ENCODE results near the gene GABRA6.

Gene GABRA6

GRCh38 chr5:161709239-161709638, 23.7 kb downstream of the GABRA6 start:
- Mint-ChIP-seq H3K4me1 (ENCODE audit: low read depth) (no peaks in the 10 kb centered on the region), H3K9me3 (no peaks in the 10 kb centered on the region), H3K4me3 (no peak overlapping the region), H3K36me3 (ENCODE audit: low read depth) (no peaks in the 10 kb centered on the region), H3K27me3 (no peaks in the 10 kb centered on the region), H3K27ac (no peak overlapping the region)
- DNase-seq, result no peak

DNA sequence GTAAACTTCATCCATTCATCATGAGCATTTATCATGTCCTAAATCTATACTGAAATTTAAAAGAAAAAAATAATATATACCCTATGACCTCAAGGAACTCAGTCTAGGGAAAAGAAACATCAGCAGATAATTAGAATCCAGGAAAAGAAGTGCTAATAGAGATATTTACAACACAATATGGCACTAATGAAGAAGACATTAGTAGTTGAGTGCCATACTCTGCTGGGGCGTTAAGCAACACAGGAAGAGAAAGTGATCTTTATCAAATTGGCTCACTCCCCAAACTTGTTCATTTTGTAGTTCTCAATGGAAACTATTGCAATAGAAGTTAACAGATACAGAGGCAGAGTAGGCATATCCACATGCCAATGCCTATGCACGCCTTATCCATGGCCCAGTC, 27.5 kb downstream of the GABRA6 start:
- Mint-ChIP-seq H3K27me3 (no peaks in the 10 kb centered on the region), H3K4me3 (no peak overlapping the region), H3K4me1 (ENCODE audit: low read depth) (no peaks in the 10 kb centered on the region), H3K36me3 (ENCODE audit: low read depth) (no peaks in the 10 kb centered on the region), H3K9me3 (no peaks in the 10 kb centered on the region), H3K27ac (no peak overlapping the region)
- no peak for DNase-seq

- Mint-ChIP-seq H3K4me3 (no peak overlapping the region), H3K27me3 (no peaks in the 10 kb centered on the region), H3K4me1 (ENCODE audit: low read depth) (no peaks in the 10 kb centered on the region), H3K36me3 (ENCODE audit: low read depth) (no peaks in the 10 kb centered on the region), H3K27ac (no peak overlapping the region), H3K9me3 (no peaks in the 10 kb centered on the region)
- DNase-seq, result no peak
Measured at GRCh38 chr5:161719157-161719556, 33.6 kb downstream of the GABRA6 start.

DNA sequence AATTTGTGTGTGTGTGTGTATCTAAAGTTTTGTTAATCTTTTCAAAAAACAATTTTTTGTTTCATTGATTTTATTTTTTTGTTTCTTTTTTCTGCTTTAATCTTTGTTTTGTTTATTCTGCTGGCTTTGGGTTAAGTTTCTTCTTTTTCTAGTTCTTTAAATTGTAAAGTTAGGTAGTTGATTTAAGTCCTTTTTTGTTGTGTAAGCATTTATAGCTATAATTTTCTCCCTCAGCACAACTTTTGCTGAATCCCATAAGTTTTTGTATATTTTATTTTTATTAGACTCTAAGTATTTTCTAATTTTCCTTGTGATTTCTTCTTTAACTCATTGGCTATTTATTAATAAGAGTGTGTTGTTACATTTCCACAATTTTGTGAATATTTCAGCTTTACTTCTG, 34.9 kb downstream of the GABRA6 start:
- no peaks in the 10 kb centered on the region for H3K4me1 Mint-ChIP-seq (ENCODE audit: low read depth)
- H3K27ac Mint-ChIP-seq, result no peak overlapping the region
- no peak for DNase-seq
- H3K27me3 Mint-ChIP-seq, result no peaks in the 10 kb centered on the region
- peaks cover 3% of the 10 kb centered on the region for H3K9me3 Mint-ChIP-seq
- H3K4me3 Mint-ChIP-seq, result no peak overlapping the region
- H3K36me3 Mint-ChIP-seq (ENCODE audit: low read depth), result no peaks in the 10 kb centered on the region

DNA sequence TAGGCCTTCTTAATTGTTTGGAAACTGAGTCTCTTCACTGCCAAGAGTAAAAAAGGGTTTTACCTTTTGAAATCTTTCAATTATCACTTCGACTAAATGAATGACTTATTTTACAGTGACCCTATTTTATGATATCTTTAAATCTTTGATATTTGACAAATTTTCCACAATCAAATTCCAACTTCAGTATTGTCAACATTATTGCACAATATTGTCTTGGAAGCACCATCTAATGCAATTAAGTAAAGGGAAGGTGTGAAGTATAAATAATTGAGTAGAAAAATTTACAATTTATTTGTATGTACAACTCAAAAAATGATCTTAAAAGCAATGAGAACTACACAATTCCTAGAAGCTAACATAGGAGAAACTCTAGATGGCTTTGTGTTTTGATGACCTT, 49.2 kb downstream of the GABRA6 start:
- H3K4me3 Mint-ChIP-seq, result no peak overlapping the region
- H3K27me3 Mint-ChIP-seq, result no peaks in the 10 kb centered on the region

DNA sequence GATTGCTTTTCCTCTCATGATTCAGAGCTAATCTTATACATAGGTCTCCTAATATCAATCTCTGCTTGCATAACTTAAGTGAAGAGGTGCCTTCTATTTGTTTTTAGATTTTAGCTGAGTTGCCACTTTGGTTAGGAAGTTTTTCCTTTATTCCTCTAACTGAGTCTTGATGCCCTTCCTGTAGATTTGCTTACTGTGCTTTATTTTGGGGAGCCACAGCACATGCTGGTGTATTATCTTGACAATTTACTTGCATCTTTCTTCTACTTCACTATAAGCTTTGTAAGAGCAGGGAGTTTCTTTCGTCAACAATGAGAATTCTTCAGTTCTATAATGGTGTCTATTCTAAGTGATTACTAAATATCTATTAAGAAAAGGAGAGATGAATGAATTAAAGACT, 54.9 kb downstream of the GABRA6 start:
- no peaks in the 10 kb centered on the region for H3K27me3 Mint-ChIP-seq
- no peaks in the 10 kb centered on the region for H3K4me1 Mint-ChIP-seq (ENCODE audit: low read depth)
- H3K9me3 Mint-ChIP-seq, result peaks cover 11% of the 10 kb centered on the region
- no peak overlapping the region for H3K4me3 Mint-ChIP-seq
- no peaks in the 10 kb centered on the region for H3K36me3 Mint-ChIP-seq (ENCODE audit: low read depth)
- H3K27ac Mint-ChIP-seq, result no peak overlapping the region
- DNase-seq, result no peak

More for the DNA sequence above, 49.2 kb downstream of the GABRA6 start:
- Mint-ChIP-seq H3K4me1 (ENCODE audit: low read depth) (no peaks in the 10 kb centered on the region), H3K9me3 (peaks cover 16% of the 10 kb centered on the region), H3K36me3 (ENCODE audit: low read depth) (no peaks in the 10 kb centered on the region), H3K27ac (no peak overlapping the region)
- DNase-seq, result no peak

DNA sequence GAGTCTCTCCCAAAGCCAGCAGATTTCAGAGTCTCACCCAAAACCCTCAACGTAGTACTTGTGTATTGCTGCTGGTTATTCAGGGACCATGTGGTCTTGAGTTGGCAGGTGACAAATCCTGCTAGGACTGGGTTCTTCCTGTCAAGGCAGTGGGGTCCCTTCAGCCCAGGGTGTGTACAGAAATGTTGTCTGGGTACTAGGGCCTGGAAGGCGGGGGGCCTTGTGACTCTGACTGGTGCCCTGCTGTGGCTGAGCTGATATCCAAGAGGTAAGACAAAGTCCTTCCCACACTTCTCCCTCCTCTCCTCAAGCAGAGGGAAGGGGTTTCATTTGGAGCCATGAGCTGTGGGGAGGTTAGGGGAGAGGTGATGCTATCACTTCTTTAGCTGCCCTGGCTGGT, 58.8 kb downstream of the GABRA6 start:
- no peak overlapping the region for H3K27ac Mint-ChIP-seq
- DNase-seq, result no peak
- H3K4me3 Mint-ChIP-seq, result no peak overlapping the region
- H3K27me3 Mint-ChIP-seq, result no peaks in the 10 kb centered on the region
- H3K4me1 Mint-ChIP-seq (ENCODE audit: low read depth), result no peaks in the 10 kb centered on the region
- no peaks in the 10 kb centered on the region for H3K36me3 Mint-ChIP-seq (ENCODE audit: low read depth)
- no peaks in the 10 kb centered on the region for H3K9me3 Mint-ChIP-seq

DNA sequence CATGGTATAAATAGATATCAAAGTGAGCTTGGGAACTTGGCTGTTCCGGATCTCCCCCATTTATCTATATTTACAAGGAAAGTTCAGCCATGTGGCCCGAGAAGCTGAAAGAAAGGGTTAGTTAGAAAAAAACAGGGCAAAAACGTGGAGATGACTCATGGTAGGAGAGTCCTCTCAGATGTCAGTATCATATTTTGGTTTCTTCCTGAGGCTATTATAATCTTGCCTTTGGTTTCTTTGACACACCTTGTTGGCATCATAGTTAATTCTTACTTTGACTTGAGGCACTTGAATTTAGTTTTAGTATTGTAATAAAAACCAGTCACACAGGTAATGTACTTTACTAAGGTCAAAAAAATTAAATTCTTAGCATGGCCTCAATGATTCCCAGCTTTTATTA, 59.9 kb downstream of the GABRA6 start:
- Mint-ChIP-seq H3K27ac (no peak overlapping the region), H3K36me3 (ENCODE audit: low read depth) (no peaks in the 10 kb centered on the region), H3K27me3 (no peaks in the 10 kb centered on the region), H3K9me3 (no peaks in the 10 kb centered on the region), H3K4me1 (ENCODE audit: low read depth) (no peaks in the 10 kb centered on the region), H3K4me3 (no peak overlapping the region)
- DNase-seq, result no peak

GRCh38 chr5:161751265-161751664, 65.7 kb downstream of the GABRA6 start:
- H3K9me3 Mint-ChIP-seq, result peaks cover 23% of the 10 kb centered on the region
- H3K4me1 Mint-ChIP-seq (ENCODE audit: low read depth), result no peaks in the 10 kb centered on the region
- H3K4me3 Mint-ChIP-seq, result no peak overlapping the region
- H3K27me3 Mint-ChIP-seq, result no peaks in the 10 kb centered on the region
- no peak overlapping the region for H3K27ac Mint-ChIP-seq
- no peaks in the 10 kb centered on the region for H3K36me3 Mint-ChIP-seq (ENCODE audit: low read depth)
- DNase-seq, result no peak

All from activated T-cell treated with anti-CD3 and anti-CD28 coated beads, Interleukin-2, amount 50 U/mL, for 24 hours (primary cell).